Measurements from ENCODE around the gene SSC4D.

The SSC4D gene

GRCh38 chr7:76351372-76351771 is 58.1 kb downstream of the SSC4D start:
- no peak for DNase-seq (ENCODE audit: insufficient read length, low spot score)
- no peak for TF ChIP-seq CTCF (IDR thresholded peaks at IDR 0.05; ENCODE audit: insufficient read depth, missing control alignments)
- no peak for FAIRE-seq

- no peak for FAIRE-seq
- DNase-seq (ENCODE audit: insufficient read length, low spot score): no peak
- no peak for TF ChIP-seq CTCF (IDR thresholded peaks at IDR 0.05; ENCODE audit: insufficient read depth, missing control alignments)
These were observed 60.1 kb downstream of the SSC4D start for GRCh38 chr7:76349313-76349885.

GRCh38 chr7:76347710-76348109 is 61.8 kb downstream of the SSC4D start:
- FAIRE-seq: no peak
- no peak for DNase-seq (ENCODE audit: insufficient read length, low spot score)

GRCh38 chr7:76346778-76347177 is 62.7 kb downstream of the SSC4D start:
- no peak for TF ChIP-seq CTCF (IDR thresholded peaks at IDR 0.05; ENCODE audit: insufficient read depth, missing control alignments)
- no peak for DNase-seq (ENCODE audit: insufficient read length, low spot score)
- no peak for FAIRE-seq

More at GRCh38 chr7:76347710-76348109, 61.8 kb downstream of the SSC4D start:
- no peak for TF ChIP-seq CTCF (IDR thresholded peaks at IDR 0.05; ENCODE audit: insufficient read depth, missing control alignments)

GRCh38 chr7:76346097-76346496 is 63.4 kb downstream of the SSC4D start:
- DNase-seq (ENCODE audit: insufficient read length, low spot score): no peak
- TF ChIP-seq CTCF (IDR thresholded peaks at IDR 0.05; ENCODE audit: insufficient read depth, missing control alignments): no peak
- no peak for FAIRE-seq

- no peak for DNase-seq (ENCODE audit: insufficient read length, low spot score)
- FAIRE-seq: no peak
- no peak for TF ChIP-seq CTCF (IDR thresholded peaks at IDR 0.05; ENCODE audit: insufficient read depth, missing control alignments)
These were observed 65.6 kb downstream of the SSC4D start for GRCh38 chr7:76343931-76344321.

- no peak for DNase-seq (ENCODE audit: insufficient read length, low spot score)
- TF ChIP-seq CTCF (IDR thresholded peaks at IDR 0.05; ENCODE audit: insufficient read depth, missing control alignments): no peak
- no peak for FAIRE-seq
These were observed 66.1 kb downstream of the SSC4D start for GRCh38 chr7:76343294-76343930.

All from D721Med (cell line).